SK-N-SH (cell line): Measurements from ENCODE around the gene TEKTIP1. TPM values are rescaled to one million over a fixed set of nuclear protein-coding genes. Genes with fewer than 3 reads are reported as not detected.

Source experiments
- CTCF ChIA-PET: fragments of 300-600, 350-600 bp; formaldehyde crosslinking; extraction: SDS; loops from one replicate; lab custom pipeline; 2021; lab: Yijun Ruan, JAX
- POLR2A ChIA-PET: fragments of 350-600 bp; sonication (Branson Sonifier 250); formaldehyde crosslinking; extraction: SDS; loops from one replicate; lab custom pipeline; 2020; ENCODE audit warnings: antibody characterized with exemption, inconsistent platforms; lab: Yijun Ruan, JAX
- DNase-seq: peaks from one replicate; pipeline ENCODE4 v3.0.0; 2012
- H2AFZ ChIP-seq: fragments of 200-600 bp; sonication (generic); 2 replicates; pipeline ENCODE4 v1.8.1; 2016; ENCODE audit warnings: antibody characterized with exemption, mild to moderate bottlenecking, low read depth
- H3F3A ChIP-seq: fragments of 200-600 bp; sonication (generic); replicated peaks from 2 replicates; pipeline ENCODE3; 2016; ENCODE audit warnings: antibody characterized with exemption, mild to moderate bottlenecking; ENCODE audit not compliant: insufficient read depth
- H3K27ac ChIP-seq, 2 experiments: fragments of 200-500 bp in 1 of 2; fragments of 200-600 bp in 1 of 2; sonication (Bioruptor generic) in 1 of 2; sonication (generic), shearing (Covaris generic) in 1 of 2; 2 replicates each; pipeline versions ENCODE4 v1.5.1 to v1.6.1; 2014 to 2016; ENCODE audit warnings: low read depth in 2 of 2, inconsistent platforms in 1 of 2, low read length in 1 of 2, mild to moderate bottlenecking in 1 of 2, mixed read lengths in 1 of 2
- H3K27me3 ChIP-seq: fragments of 200-600 bp; sonication (generic), shearing (Covaris generic); 2 replicates; pipeline ENCODE4 v1.6.1; 2016; ENCODE audit warnings: mixed run types; ENCODE audit not compliant: insufficient read depth
- H3K36me3 ChIP-seq, 2 experiments: fragments of 200-500 bp in 1 of 2; fragments of 200-600 bp in 1 of 2; sonication (Bioruptor generic) in 1 of 2; sonication (generic) in 1 of 2; replicated peaks in 1 of 2; 2 replicates each; pipeline versions ENCODE3 to v1.5.1; 2014 to 2016; ENCODE audit warnings: low read length in 1 of 2, mild to moderate bottlenecking in 1 of 2; ENCODE audit not compliant: insufficient read depth in 2 of 2, control insufficient read depth in 1 of 2
- H3K4me1 ChIP-seq, 2 experiments: fragments of 200-500 bp in 1 of 2; fragments of 200-600 bp in 1 of 2; sonication (Bioruptor generic) in 1 of 2; sonication (generic), shearing (Covaris generic) in 1 of 2; 2 replicates each; pipeline versions ENCODE4 v1.5.1 to v1.6.1; 2014 to 2016; ENCODE audit warnings: low read depth in 1 of 2, low read length in 1 of 2, mixed run types in 1 of 2; ENCODE audit not compliant: insufficient read depth in 2 of 2, control insufficient read depth in 1 of 2
- H3K4me2 ChIP-seq: fragments of 200-600 bp; sonication (generic), shearing (Covaris generic); 2 replicates; pipeline ENCODE4 v1.6.1; 2017; ENCODE audit warnings: mixed run types
- H3K4me3 ChIP-seq, 2 experiments: fragments of 200-500 bp in 1 of 2; fragments of 200-600 bp in 1 of 2; sonication (Bioruptor generic) in 1 of 2; sonication (generic), shearing (Covaris generic) in 1 of 2; 2 replicates each; pipeline versions ENCODE4 v1.5.1 to v1.8.1; 2014 to 2016; ENCODE audit warnings: low read depth in 2 of 2, inconsistent platforms in 1 of 2, low read length in 1 of 2, mild to moderate bottlenecking in 1 of 2, mixed read lengths in 1 of 2, moderate library complexity in 1 of 2
- H3K79me2 ChIP-seq: fragments of 200-600 bp; sonication (generic); 2 replicates; pipeline ENCODE4 v1.8.1; 2017; ENCODE audit warnings: mild to moderate bottlenecking; ENCODE audit not compliant: insufficient read depth
- H3K9ac ChIP-seq: fragments of 200-600 bp; sonication (generic); 2 replicates; pipeline ENCODE4 v1.6.1; 2017; ENCODE audit warnings: mixed run types
- H3K9me2 ChIP-seq: fragments of 200-600 bp; sonication (generic); 2 replicates; pipeline ENCODE4 v1.6.1; 2017; ENCODE audit warnings: mixed run types
- H3K9me3 ChIP-seq: fragments of 200-600 bp; sonication (generic); 2 replicates; pipeline ENCODE4 v1.6.1; 2017; ENCODE audit warnings: mixed run types, mild to moderate bottlenecking, moderate library complexity
- H4K20me1 ChIP-seq: fragments of 200-600 bp; sonication (generic); 2 replicates; pipeline ENCODE4 v1.6.1; 2017; ENCODE audit warnings: mild to moderate bottlenecking, mixed run types; ENCODE audit not compliant: insufficient read depth
- FOSL2 ChIP-seq: IDR thresholded peaks from 2 replicates; pipeline ENCODE4 v1.4.0; 2012; ENCODE audit warnings: low read depth, mild to moderate bottlenecking, moderate library complexity, borderline replicate concordance
- NFIC ChIP-seq: IDR thresholded peaks from 2 replicates; pipeline ENCODE4 v1.4.0; 2012; ENCODE audit warnings: borderline replicate concordance
- RFX5 ChIP-seq: IDR thresholded peaks from 2 replicates; pipeline ENCODE4 v1.6.1; 2012; ENCODE audit warnings: mild to moderate bottlenecking, improper control_type of control experiment, low read length
- SMC3 ChIP-seq: IDR thresholded peaks from 2 replicates; pipeline ENCODE4 v1.6.1; 2012; ENCODE audit warnings: low read depth, low read length, improper control_type of control experiment
- WGBS: methylation state at CpG from one replicate; pipeline ENCODE4 v1.1.6; 2017; ENCODE audit warnings: low lambda C conversion rate; 5-methylcytosine and 5-hydroxymethylcytosine counted together
- polyA plus RNA-seq, 3 experiments: library from polyadenylated mRNA; depleted of rRNA; stranded (reverse); fragments of >200 nt; gene quantifications; 2 replicates each; pipeline ENCODE4 v1.2.3, GENCODE V29; 2012
- small RNA-seq, 7 experiments: library from RNA; depleted of rRNA; stranded (forward); fragments of <200 nt; gene quantifications; one replicate each; pipeline ENCODE3, GENCODE V24; 2012
- TF ChIP-seq, protein P1 (sequence below): fragments of 200-600 bp; sonication (generic); IDR thresholded peaks from 2 replicates; pipeline ENCODE4 v1.6.1; 2017; ENCODE audit warnings: antibody characterized with exemption, mild to moderate bottlenecking, moderate library complexity

The TEKTIP1 gene
- polyA plus RNA-seq, 1 of the 3 experiments (the other 2 are of a cell fraction): 0.12 TPM

DNA sequence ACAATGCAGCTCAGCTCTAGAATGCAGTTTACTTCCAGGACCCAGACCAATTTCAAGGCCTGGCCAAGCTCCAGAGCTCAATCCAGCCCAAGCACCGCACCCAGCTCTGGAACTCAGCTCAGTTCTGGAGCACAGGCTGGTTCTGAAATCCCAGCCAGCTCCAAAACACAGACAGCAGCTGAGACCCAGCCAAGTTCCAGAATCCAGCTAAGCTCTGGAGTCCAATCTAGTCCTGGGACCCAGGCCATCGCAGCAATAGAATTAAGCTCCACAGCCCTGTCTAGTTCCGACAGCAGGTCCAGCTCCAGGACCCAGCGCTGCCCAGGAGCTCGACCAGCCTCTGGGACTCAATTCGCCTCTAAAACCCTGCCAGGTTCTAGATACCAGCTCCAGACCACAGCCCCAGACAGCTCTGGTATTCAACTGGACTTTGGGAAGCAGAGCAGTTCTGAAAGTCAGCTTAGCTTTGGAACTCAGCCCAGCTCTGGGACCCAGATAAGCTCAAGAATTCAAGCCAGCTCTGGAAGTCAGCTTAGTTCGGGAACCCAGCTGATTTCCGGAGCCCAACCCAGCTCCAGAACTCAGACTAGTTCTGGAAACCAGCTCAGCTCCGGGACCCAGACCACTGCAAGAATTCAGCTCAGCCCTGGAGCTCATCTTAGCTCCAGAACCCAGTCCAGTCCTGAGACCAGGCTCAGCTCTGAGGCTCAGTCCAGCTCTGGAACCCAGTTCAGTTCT lies 53.1 kb downstream of the TEKTIP1 start (continued):
- TF ChIP-seq NFIC (no peak), RFX5 (no peak), SMC3 (no peak)

DNA sequence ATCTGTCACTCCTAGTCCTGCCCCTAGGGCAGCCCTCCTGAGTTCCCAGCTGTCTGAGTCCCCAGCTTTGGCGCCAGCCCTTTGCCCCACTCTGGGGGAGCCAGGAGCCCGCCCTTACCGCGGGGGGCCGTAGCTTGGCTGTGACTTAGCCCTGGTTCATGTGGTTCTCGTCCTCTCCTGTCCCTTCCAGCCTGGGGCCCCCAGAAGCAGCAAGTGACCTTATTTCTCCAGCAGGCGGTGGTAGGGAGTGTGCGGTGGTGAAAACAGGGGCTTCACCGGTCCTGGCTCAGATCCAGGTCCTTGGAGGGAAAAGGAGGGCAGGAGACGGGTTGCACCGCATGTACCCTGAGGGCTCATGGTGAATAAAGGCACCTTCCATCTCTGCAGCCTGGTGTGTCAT lies 54.2 kb downstream of the TEKTIP1 start:
- no peaks in the 10 kb centered on the region for H3K9me2 ChIP-seq
- no peaks in the 10 kb centered on the region for H3K36me3 ChIP-seq
- no peaks in the 10 kb centered on the region for H3K79me2 ChIP-seq
- TF ChIP-seq, protein P1, sequence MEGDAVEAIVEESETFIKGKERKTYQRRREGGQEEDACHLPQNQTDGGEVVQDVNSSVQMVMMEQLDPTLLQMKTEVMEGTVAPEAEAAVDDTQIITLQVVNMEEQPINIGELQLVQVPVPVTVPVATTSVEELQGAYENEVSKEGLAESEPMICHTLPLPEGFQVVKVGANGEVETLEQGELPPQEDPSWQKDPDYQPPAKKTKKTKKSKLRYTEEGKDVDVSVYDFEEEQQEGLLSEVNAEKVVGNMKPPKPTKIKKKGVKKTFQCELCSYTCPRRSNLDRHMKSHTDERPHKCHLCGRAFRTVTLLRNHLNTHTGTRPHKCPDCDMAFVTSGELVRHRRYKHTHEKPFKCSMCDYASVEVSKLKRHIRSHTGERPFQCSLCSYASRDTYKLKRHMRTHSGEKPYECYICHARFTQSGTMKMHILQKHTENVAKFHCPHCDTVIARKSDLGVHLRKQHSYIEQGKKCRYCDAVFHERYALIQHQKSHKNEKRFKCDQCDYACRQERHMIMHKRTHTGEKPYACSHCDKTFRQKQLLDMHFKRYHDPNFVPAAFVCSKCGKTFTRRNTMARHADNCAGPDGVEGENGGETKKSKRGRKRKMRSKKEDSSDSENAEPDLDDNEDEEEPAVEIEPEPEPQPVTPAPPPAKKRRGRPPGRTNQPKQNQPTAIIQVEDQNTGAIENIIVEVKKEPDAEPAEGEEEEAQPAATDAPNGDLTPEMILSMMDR: peak; percentile 10; the same call in 1 of the 2 replicates
- TF ChIP-seq FOSL2: no peak
- TF ChIP-seq, all 33 proteins: peak for 1
- peaks cover 13% of the 10 kb centered on the region for H3F3A ChIP-seq
- ChIA-PET CTCF (interaction anchor here (1.4 to 3.5 kb wide), 3 partner anchors 8 to 47 kb away, joined by 4 to 20 read pairs (median 4); no protein-coding TSS in a partner anchor), POLR2A (interaction anchor here (0.5 kb wide), 1 partner anchor 1747 kb away, joined by 3 read pairs; no protein-coding TSS in a partner anchor)
- no peak for DNase-seq
- H3K4me1 ChIP-seq: no peaks in the 10 kb centered on the region
- no peak overlapping the region for H3K27ac ChIP-seq
- no peaks in the 10 kb centered on the region for H3K27me3 ChIP-seq
- no peak overlapping the region for H2AFZ ChIP-seq
- no peak overlapping the region for H3K4me3 ChIP-seq
- H3K4me2 ChIP-seq: no peak overlapping the region
- WGBS: 42% methylated on average over 6 of the region's 11 CpGs
- H3K9me3 ChIP-seq: no peaks in the 10 kb centered on the region
- H4K20me1 ChIP-seq: no peaks in the 10 kb centered on the region
- no peak overlapping the region for H3K9ac ChIP-seq

Small RNA genes within 50 kb of the gene (small RNA-seq; reads per million reads assigned to genes)
- gene AC005786.1: 0 reads per million in 7 experiments
- gene RF00212: 0 to 0.29 (median 0) reads per million in 7 experiments

Other genes with a start within 250 kb of the TEKTIP1 start
- gene NFIC, start 172.6 kb upstream of the TEKTIP1 start, polyA plus RNA-seq (2012; rRNA removed): 2.6 and 7.2 TPM in 2 replicates
- gene SMIM24, start 58.6 kb upstream of the TEKTIP1 start, polyA plus RNA-seq (2012; rRNA removed): 0.12 TPM in 1 of 2 replicates, not detected in the other
- gene SMIM44, start 55.7 kb upstream of the TEKTIP1 start, polyA plus RNA-seq (2012; rRNA removed): not detected in 2 replicates
- 14.3 and 14.5 TPM in 2 replicates for gene DOHH, start 38.5 kb upstream of the TEKTIP1 start, polyA plus RNA-seq (2012; rRNA removed)
- 27.1 and 36.3 TPM in 2 replicates for gene FZR1, start 32.9 kb upstream of the TEKTIP1 start, polyA plus RNA-seq (2012; rRNA removed)
- 45.9 and 53.3 TPM in 2 replicates for gene MFSD12, start 18.4 kb downstream of the TEKTIP1 start, polyA plus RNA-seq (2012; rRNA removed)
- gene HMG20B, start 33.8 kb downstream of the TEKTIP1 start, polyA plus RNA-seq (2012; rRNA removed): 88.2 and 92.0 TPM in 2 replicates
- gene GIPC3, start 46.3 kb downstream of the TEKTIP1 start, polyA plus RNA-seq (2012; rRNA removed): 0.20 and 0.26 TPM in 2 replicates
- gene TBXA2R, start 67.7 kb downstream of the TEKTIP1 start, polyA plus RNA-seq (2012; rRNA removed): 0.78 and 0.92 TPM in 2 replicates
- 27.8 and 36.4 TPM in 2 replicates for gene CACTIN, start 87.6 kb downstream of the TEKTIP1 start, polyA plus RNA-seq (2012; rRNA removed)
- gene PIP5K1C, start 161.3 kb downstream of the TEKTIP1 start, polyA plus RNA-seq (2012; rRNA removed): 6.9 and 12.3 TPM in 2 replicates
- 0.24 and 0.36 TPM in 2 replicates for gene TJP3, start 169.2 kb downstream of the TEKTIP1 start, polyA plus RNA-seq (2012; rRNA removed)
- gene APBA3, start 222.5 kb downstream of the TEKTIP1 start, polyA plus RNA-seq (2012; rRNA removed): 10.6 and 13.0 TPM in 2 replicates
- gene MRPL54, start 223.5 kb downstream of the TEKTIP1 start, polyA plus RNA-seq (2012; rRNA removed): 103 and 125 TPM in 2 replicates
- gene RAX2, start 233.1 kb downstream of the TEKTIP1 start, polyA plus RNA-seq (2012; rRNA removed): not detected in 2 replicates
- gene MATK, start 247.2 kb downstream of the TEKTIP1 start, polyA plus RNA-seq (2012; rRNA removed): not detected in 2 replicates